Measurements from ENCODE around the gene PIEZO1.

Gene PIEZO1

DNA sequence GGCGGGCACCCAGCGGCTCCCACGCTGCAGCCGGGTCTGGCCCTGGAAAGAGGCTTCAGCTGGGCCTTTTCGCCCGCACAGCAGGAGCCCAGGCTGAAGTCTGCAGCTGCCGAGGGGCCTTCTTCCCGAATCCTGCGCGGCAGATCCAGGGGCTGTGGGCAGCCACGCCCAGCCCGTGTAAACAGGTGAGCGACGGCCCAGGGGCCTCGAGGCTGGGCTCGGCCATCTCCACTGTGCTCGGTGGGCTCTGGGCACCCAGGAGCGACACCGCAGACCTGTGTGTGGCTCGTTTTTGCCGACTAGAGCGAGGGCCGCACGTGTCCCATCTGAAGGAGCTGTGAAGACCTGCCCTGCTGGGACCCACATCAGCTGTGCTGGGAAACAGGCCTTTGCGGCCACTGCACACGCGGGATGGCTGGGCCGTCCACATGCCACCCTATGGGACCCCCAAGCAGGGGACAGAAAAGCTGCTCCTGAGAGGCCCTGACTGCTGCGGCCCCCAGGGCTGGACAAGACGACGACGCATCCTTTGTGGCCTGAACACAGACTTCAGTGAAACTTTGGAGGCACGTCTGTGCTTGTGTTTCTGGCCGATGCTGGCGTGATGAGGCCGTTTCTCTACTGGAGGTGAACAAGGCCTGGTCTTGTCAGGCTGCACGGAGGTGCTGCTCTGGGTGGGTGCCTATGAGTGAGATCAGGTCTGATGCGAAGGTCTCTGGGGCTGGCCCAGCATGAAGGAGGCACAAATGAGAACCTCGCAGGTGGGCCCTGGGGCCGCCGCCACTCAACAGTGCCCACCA, 31.9 kb upstream of the PIEZO1 start:
- no peak for DNase-seq

DNA sequence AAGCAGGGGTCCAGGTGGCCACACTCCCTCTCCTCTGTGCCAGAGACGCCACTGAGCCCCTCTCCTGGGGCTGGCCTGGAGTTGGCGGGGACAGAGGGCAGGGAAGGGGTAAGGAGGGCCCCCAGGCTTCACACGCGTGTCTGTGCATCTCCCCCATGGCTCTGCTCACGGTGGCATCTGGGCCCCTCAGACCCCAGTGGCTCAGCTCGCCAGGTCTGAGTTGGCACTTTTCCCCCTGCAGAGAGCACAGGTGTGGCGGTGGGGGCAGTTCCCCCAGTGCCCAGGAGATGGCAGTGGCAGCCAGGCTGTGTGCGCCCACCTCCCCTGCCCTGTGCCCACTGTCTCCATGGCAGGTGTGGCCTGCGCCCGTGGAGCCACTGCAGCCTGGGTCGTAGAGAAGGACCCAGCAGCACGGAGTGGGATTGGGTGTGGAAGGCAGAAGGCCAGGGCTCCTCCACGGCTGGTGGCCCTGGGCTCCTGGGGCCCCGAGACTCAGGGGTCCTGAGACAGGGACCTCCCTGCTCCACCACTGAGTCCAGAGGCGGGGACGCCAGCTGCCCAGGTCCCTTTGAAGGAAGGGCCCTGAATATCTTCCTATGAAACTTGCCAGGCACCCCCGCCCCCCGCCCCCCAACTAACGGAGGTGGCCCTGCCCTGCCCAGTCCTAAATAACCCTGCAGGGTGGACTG, 31.0 kb upstream of the PIEZO1 start:
- no peak for DNase-seq

DNA sequence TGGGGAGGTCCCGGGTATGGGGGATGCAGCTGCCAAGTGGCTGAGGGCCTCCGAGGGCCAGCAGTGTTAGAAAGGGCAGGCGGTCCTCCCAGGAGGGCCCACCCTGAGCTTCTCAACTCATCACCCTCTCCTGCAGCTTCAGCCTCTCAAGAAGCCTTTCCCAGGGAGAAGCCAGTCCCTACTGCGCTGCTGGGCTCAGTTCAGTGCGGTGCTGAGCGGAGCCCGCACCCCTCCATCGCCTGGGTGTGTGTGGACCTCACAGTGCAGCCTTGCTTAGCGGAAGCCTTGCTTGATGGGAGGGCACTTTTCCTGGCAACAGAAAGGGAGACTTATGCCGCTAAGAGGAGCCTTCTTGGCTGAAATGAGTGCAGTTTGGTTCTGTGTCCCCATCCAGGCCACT, 30.2 kb upstream of the PIEZO1 start:
- DNase-seq = no peak

DNA sequence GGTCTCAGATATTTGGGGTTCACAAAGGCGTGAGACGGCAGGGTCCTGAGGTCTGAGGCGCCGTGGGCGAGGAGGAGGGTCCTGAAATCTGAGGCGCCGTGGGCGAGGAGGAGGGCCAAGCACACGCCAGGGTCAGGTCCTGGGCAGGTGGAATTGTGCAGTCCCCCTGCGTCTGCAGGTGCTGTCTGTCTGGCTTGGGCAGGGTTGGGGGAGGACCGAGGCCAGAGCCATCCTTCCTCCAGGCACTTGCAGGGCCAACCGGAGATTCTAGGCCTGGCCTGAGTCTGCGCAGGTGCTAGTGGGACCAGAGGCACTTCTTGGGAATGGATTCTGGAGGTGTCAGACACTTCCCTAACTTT, 29.1 kb upstream of the PIEZO1 start:
- no peak for DNase-seq

DNA sequence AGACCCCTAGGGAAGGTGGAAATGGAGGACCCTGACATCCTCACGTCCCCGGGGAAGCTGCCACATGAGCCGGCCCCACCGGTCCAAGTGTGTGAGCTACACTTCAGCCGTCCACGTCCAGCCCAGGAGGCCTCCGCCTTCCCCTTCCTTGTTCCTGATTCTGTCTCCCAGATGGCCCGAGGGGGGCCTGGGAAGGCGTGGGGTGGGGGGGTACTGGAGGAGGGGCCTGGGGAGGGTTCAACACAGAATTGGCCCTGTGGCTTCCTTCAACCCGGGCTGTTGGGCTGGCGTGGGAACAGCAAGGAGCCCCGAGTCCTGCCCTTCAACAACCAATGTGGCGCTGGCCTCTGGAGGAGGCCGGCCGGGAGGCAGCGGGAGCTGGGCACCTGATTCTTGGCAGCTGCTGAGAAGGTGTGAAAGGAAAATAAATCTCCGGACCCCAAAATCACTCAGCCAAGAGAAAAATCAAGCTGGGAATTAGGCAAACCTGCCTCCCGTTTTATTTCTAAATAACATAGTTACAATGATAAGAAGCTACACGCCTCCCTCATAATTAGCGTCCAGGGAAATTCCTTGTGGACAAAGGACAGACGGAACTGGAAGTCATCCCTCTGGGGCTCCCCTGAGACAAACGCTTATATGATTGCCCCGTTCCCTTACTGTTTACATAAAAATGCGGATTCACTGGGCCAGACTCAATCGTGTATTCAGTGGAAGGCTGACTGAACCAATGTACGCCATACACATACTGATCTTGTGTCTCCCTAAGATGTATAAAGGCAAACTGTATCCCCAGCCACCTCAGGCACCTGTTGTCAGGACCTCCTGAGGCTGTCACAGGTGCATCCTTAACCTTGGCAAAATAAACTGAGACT, 28.5 kb upstream of the PIEZO1 start:
- no peak for DNase-seq

DNA sequence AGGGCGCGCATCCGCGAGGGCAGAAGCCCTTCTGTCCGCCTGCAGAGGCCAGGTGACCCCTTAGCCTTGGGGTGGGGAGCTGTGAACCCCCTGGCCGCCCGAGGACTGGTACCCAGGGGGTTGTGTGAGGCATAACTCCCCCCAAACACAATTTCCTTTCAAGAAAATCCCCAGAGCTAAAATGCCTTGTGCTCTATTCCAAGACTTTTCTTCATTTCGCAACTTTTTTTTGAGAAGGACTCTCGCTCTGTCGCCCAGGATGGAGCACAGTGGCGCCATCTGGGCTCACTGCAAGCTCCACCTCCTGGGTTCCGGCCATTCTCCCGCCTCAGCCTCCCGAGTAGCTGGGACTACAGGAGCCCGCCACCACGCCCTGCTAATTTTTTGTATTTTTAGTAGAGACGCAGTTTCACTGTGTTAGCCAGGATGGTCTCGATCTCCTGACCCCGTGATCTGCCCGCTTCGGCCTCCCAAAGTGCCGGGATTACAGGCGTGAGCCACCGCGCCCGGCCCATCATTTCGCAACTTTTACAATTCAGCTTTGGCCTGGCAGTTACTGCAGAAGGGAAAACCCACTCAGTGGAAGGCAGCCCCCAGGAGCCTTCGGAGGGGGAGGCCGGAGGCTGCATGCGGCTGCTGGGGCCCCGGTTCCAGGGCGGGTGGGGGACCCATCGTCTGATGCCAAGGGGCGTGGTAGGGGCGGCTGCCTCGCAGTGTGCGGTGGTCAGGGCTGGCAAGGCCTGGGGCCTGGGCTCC, 27.7 kb upstream of the PIEZO1 start:
- DNase-seq = no peak

DNA sequence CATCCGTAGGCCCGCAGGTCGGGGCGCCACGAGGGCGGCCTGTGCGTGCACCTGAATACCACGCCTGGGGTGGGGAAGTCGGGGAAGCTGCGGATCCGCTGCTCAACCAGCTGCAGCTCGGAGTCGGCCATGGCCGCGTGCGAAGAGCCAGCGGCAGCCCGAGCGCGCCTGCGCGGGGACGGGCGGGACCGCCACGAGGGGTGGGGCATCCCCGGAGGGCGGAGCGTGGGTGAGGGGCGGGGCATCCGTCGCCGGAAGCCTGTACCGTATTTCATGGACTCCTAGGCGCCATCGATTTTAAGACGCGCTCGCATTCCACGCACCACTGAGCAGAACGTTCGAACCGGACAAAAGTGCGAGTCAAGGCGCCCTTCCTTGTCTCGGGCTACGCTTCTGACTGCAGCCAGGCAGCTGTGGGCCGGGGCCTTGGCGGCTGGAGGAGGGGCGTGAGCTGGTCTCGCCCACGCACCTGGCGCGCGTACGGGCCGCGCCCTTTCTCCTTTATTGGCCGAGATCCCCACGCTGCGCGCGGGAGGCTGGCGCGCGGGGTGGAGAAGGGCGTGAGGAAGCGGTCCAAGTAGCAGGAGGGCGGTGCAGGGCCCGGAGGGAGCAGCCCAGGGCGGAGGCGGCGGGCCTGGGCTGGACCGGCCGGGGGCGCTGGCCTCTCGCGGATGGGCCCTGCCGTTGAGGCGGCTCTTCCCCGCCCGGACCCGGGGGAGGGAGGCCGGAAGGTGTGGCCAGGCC, 26.9 kb upstream of the PIEZO1 start, which contains the start of gene APRT:
TSS of gene APRT (minus strand) at position 160 of the 744 bp plus-strand sequence. CDS start at position 131, 29 bp downstream.
- peak; percentile 85 to 89 for DNase-seq

DNA sequence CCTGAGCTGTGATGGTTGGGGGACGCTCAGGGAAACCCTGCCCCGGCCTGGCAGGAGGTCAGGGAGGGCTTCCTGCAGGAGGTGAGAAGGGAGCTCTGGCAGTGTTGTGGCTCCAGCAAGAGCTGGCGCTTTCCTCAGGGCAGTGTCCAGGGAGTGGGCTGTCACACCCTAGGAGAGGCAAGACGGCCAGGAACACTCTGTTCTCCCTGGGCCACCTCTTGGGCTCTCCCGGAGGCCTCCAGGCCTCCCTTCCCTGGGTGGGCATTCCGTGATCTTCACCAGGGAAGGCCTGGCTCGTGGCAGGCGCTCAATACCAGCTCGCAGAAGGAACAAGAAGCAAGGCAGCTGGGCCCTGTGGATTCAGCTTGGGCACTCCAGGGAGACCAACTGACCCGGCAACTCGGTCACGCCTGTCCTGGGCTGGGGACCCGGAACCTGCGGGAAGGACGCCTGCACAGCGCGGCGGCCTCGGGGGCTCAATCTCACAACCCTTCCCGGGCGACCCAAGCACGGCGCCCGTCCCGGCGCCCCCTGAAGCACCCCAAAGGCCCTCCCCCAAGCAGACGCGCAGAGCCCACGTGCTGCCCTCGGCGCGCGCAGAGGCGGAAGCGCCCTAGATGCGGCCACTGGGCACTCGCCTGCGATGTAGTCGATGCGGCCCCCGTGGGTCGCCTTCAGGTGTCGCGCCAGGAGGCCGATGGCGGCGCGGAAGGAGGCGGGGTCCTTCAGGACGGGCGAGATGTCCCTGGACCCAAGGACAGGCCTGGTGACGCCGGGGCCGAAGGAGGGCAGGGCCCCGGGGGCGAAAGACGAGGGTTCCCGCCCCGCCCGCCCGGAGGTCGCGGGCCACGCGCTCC, 26.1 kb upstream of the PIEZO1 start:
- peak; percentile 51 to 76 for DNase-seq

DNA sequence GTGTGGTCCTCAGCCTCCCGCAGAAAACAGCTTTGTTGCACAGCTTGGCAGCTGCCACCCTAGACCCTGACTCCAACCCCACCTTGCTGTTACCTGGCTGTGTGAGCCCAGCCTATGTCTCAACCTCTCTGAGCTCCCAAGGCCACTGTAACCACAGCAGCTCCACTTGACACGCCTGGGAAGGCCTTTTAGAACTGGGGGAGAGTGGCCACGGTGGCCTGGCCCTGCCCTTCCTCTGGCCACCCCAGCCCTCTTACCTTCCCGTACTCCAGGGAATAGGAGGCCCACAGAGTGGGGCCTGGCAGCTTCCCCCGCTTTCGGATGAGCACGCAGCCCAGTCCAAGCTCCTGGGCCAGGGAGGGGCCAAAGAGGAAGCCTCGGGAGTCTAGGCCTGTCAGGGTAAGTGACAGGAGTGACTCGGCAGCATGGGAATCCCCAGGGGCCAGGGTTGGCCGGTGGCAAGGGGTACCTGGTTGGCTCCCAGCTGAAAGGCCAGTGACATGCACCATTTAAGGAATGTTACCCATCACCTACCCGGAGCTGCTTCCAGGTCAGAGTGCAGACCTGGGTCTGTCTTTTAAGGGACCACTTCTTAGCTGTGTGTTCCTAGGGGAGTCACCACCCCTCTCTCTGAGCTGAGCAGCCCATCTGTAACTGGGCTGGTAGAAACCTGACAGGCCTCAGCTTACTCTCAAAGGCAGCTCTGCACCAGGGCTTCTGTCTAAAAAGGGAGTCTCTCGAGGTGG, 25.3 kb upstream of the PIEZO1 start:
- DNase-seq = no peak

DNA sequence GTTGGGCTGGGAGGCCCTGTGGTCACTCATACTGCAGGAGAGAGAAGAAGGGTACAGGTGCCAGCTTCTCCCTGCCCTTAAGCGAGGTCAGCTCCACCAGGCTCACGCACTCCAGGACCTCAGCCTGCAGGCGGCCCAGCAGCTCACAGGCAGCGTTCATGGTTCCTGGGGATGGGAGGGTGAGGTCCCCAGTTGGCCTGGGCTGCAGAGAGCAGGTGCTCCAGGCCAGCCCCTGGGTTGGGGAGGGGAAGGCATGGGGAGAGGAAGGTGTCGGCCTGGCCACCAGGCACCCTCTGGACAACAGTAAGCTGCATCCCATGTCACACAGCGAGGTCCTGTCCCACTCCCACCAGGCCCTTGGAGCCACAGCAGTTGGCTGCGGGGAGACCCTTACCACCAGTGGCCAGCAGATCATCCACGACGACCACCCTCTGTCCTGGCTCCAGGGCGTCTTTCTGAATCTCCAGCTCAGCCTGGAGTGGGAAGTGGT, 24.7 kb upstream of the PIEZO1 start:
- no peak for DNase-seq

DNA sequence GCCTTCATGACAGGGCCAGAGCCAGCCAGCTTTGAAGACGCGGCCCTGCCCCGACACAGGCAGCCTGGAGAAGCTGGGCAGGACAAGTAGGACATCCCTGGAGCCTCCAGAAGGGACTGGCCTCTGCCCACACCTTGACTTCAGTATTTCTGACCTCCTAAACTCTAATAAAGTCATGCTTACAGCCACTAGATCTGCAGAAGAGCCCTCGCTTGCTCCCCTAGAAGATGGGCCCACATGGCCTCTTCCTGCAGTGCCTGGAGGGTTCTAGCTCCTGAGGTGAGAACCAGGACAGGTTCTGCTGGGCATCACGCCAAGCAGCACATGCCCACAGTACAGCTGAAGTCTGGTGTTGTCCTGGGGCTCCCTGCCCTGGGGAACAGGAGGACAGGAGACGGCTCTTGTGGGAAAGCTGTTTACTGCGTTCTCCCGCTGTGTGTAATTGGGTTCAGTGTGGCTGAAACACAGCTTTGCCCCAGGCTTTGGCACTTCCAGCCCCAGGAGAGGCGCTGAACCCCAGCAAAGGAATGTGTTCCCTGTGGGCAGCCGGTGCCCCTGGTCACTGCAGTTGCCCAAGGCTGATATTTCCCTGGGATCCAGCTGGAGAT, 24.2 kb upstream of the PIEZO1 start:
- DNase-seq = no peak

DNA sequence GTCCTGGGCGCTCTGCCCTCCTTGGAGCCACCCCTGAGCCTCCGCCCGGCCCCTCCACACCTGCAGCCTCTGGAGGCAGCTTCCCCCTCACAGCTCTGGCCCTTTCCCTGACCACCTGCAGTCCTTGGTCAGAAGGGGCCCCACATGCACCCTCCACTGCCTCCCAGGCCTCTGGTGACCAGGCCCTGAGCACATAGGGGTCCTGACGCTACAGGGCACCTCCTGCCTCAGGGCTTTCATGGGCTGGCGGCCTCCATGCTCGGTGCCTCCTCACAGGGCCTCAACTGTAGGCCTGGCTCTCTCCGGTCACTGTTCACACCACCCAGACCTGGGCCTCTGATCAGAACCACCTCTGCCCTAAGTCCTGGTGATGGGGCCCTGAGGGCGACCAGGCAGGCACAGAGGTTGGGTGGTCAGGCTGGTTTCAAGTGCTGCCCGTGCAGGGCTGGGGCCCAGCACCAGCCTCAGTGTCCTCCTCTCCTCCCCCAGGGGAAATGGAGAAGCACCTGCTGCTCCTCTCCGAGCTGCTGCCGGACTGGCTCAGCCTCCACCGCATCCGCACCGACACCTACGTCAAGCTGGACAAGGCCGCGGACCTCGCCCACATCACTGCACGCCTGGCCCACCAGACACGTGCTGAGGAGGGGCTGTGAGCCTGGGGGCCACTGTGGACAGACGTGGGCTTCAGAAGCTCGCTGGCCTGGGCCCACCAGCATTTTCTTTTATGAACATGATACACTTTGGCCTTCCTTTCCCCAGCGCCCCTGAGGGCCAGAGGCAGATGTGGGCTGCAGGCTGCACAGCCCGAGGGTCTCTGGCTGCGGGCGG, 22.8 kb upstream of the PIEZO1 start:
- DNase-seq = no peak

DNA sequence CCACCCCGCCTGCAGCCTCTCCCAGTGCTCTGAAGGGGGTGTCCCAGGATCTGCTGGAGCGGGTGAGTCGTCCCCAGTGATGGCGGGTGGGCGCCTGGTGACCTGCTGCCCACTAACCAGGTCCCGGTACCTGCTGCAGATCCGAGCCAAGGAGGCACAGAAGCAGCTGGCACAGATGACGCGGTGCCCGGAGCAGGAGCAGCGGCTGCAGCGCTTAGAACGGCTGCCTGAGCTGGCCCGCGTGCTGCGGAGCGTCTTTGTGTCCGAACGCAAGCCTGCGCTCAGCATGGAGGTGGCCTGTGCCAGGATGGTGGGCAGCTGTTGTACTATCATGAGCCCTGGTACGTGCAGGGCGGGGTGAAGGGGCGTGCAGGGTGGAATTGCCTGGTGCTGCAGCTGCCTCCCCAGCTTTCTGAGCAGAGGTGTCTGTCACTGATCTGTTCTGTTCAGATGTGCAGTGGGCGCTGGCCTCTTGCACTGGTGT, 22.2 kb upstream of the PIEZO1 start:
- DNase-seq = no peak

DNA sequence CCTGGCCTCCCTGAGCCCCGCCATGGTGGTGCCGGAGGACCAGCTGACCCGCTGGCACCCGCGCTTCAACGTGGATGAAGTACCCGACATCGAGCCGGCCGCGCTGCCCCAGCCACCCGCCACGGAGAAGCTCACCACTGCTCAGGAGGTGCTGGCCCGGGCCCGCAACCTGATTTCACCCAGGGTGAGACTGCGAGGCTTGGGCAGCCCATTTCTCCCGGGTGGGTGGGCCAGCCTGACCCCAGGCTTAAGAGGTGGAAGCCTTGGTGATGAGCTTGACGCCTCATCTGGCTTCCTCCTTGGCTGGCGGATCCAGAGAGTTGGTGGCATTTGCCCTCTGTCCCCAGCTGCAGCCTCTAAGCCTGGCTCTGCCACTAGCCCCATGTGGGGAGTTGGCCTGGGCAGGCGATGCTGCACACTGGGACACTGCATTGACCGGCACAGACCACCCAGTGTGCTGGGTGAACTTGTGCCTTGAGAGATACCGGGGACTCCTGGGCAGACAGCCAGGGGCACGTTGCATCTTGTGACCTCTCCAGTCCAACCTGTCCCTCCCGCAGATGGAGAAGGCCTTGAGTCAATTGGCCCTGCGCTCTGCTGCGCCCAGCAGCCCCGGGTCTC, 21.6 kb upstream of the PIEZO1 start:
- no peak for DNase-seq

DNA sequence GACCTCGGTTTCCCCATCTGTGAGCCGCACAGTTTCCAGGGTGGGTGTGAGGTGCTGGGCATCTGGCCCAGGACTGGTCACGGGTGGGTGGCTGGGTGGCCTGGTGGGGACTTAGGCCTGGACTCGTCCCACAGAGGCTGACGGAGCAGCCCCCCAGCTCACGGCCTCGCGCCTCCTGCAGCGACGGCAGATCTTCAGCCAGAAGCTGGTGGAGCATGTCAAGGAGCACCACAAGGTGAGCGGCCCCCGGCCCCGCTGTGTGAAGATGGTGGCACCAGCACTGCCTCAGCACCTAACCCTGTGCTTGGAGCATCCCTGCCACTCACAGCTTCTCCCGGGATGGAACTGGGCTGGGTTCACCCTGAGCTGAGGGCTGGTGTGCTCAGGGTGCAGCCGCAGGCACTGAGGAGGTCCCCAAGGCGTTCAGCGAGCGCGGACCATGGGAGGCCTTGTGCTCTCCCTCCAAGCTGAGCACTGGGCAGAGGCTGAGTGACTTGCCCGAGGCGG, 20.9 kb upstream of the PIEZO1 start:
- no peak for DNase-seq

DNA sequence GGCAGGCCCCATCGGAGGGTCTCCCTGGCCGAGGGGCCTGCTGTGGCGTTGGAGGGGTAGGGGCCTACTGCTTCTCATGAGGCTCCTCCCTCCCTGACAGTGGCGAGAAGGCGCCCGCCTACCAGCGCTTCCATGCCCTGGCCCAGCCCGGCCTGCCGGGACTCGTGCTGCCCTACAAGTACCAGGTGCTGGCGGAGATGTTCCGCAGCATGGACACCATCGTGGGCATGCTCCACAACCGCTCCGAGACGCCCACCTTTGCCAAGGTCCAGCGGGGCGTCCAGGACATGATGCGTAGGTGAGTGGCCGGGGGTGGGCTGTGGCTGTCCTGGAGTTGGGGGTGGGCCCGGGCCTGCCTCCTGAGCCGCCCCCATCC, 20.3 kb upstream of the PIEZO1 start:
- DNase-seq = no peak

DNA sequence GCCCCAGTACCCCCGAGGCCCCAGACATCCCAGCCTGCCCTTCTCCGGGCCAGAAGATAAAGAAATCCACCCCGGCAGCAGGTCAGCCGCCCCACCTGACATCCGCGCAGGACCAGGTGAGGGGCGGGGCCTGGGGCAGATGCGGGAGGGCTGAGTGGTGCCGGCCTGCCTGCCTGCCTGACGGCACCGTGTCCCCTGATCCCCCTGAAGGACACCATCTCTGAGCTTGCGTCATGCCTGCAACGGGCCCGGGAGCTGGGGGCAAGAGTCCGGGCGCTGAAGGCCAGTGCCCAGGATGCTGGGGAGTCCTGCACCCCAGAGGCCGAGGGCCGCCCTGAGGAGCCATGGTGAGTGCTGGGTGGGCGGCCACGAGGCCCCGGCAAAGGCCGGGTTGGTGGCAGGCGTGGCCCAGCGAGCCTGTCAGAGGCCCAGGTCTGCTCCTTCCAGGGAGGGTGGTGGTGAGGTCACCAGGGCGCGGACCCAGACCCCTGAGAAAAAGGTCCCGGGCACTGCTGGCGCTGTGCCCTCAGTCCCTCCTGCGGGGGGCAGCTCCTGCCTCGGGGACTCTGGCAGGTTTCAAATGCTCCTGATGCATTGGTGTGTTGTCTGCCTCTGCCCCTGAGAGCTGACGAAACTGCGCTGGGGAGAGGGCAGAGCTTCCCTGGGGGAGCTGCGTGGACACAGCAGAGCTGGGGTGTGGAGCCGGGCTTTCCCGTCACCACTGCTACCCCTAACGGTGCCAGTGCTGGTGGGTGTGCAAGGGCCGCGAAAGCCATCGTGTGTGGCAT, 19.7 kb upstream of the PIEZO1 start:
- no peak for DNase-seq

Data from hippocampal formation (tissue), 2 donors.